NCI-H446 treated with DMSO at 0.1 percent for 48 hours (cell line): ENCODE data around the gene ZNF618.

Experiments used
- DNase-seq: peaks from one replicate; lab custom pipeline; 2025; lab: John Stamatoyannopoulos, UW

ZNF618 gene

GRCh38 chr9:114098021-114098935, 222.2 kb downstream of the ZNF618 start:
- DNase-seq: no peak

GRCh38 chr9:114098936-114099668, 223.0 kb downstream of the ZNF618 start, which contains the start of gene KIF12:
Gene KIF12 (minus strand): TSS chr9:114099292. CDS start chr9:114099276, 16 bp downstream.
- DNase-seq: no peak

- no peak for DNase-seq
Measured at GRCh38 chr9:114099669-114100270, 223.7 kb downstream of the ZNF618 start.

- no peak for DNase-seq
Measured at GRCh38 chr9:114100536-114100935, 224.4 kb downstream of the ZNF618 start.

GRCh38 chr9:114102484-114102883, 226.4 kb downstream of the ZNF618 start:
- DNase-seq: no peak

- no peak for DNase-seq
Measured at GRCh38 chr9:114105236-114105635, 229.1 kb downstream of the ZNF618 start.
